HUES48 (cell line): ENCODE measurements around the gene GPC2.

Experiments
- H3K27ac ChIP-seq: one replicate; pipeline ENCODE4 v1.7.0; 2013; ENCODE audit warnings: low read depth, low read length, inconsistent platforms
- H3K27me3 ChIP-seq: 2 replicates; pipeline ENCODE4 v1.6.1; 2013; ENCODE audit warnings: mild to moderate bottlenecking, low read length; ENCODE audit not compliant: control insufficient read depth, insufficient read depth
- H3K36me3 ChIP-seq: 2 replicates; pipeline ENCODE4 v1.6.1; 2013; ENCODE audit warnings: low read length; ENCODE audit not compliant: control insufficient read depth, insufficient read depth
- H3K4me1 ChIP-seq: 2 replicates; pipeline ENCODE4 v1.6.1; 2013; ENCODE audit warnings: mild to moderate bottlenecking, low read length; ENCODE audit not compliant: control insufficient read depth, insufficient read depth
- H3K4me3 ChIP-seq: 2 replicates; pipeline ENCODE4 v1.5.1; 2013; ENCODE audit warnings: mild to moderate bottlenecking, low read depth, low read length
- H3K9ac ChIP-seq: 2 replicates; pipeline ENCODE4 v1.6.1; 2013; ENCODE audit warnings: mild to moderate bottlenecking, low read depth, low read length, moderate library complexity
- H3K9me3 ChIP-seq: 2 replicates; pipeline ENCODE4 v1.6.1; 2013; ENCODE audit warnings: low read length; ENCODE audit not compliant: control insufficient read depth, insufficient read depth

GPC2 gene

GRCh38 chr7:100166970-100167911 lies 9.9 kb downstream of the GPC2 start:
- Histone ChIP-seq H3K9me3 (no peaks in the 10 kb centered on the region), H3K36me3 (no peaks in the 10 kb centered on the region), H3K4me3 (peak overlapping the region; percentile 71), H3K9ac (no peak overlapping the region), H3K27me3 (peaks cover 16% of the 10 kb centered on the region), H3K4me1 (peaks cover 37% of the 10 kb centered on the region), H3K27ac (no peak overlapping the region)

DNA sequence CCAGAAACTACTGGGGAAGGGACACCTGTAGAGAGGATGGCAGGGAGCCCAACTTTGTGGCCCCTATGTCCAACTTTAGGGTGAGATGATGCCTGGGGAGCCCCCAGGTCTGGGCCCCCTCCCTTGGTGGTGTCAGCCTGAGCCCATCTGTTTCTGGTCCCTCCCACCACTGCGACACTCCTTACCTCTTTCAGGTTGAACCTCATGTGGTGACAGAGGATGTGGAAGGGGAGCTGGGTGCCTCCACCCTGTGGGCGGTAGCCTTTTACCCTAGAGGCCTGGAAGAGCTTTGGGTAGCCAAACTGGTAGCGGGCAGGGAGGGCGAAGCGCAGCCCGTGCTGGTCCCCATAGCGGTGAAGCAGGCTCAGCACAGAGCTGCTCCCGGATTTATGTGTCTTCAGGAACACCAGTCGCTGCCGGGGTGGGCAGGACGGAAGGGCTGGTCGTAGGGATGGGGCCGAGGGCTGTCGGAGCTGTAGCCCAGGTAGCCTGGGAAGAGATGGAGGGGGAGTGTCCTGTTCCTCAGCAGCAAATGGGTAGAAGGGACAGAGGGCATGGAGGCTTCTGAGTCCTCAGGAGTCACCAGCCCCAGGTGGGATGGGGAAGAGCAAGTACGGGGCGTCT lies 10.8 kb downstream of the GPC2 start:
- Histone ChIP-seq H3K27me3 (peaks cover 16% of the 10 kb centered on the region), H3K36me3 (no peaks in the 10 kb centered on the region), H3K4me1 (peaks cover 37% of the 10 kb centered on the region), H3K27ac (no peak overlapping the region), H3K9me3 (no peaks in the 10 kb centered on the region), H3K9ac (no peak overlapping the region), H3K4me3 (no peak overlapping the region)

DNA sequence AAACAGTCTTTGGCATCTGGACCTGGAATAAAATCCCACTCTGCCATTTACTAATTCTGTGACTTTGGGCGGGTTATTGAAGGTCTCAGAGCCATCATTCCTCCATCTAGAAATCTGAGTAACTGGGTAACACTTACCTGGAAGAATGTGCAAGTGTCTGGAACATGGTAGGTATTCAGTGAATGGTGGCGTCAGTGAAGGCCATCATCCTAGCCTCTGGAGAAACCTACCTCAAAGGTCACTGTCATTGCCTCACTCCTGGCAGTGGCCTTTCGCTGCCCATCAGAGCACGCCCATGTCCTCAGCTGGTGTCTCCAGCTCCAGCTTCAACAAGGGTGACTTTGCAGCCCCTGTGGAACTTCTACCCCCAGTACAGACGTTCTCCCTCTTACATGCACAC lies 13.3 kb downstream of the GPC2 start:
- Histone ChIP-seq H3K9me3 (no peaks in the 10 kb centered on the region), H3K9ac (no peak overlapping the region), H3K36me3 (no peaks in the 10 kb centered on the region), H3K4me3 (no peak overlapping the region), H3K27ac (no peak overlapping the region), H3K4me1 (peaks cover 23% of the 10 kb centered on the region; the same call in 1 of the 2 replicates), H3K27me3 (peaks cover 16% of the 10 kb centered on the region)

DNA sequence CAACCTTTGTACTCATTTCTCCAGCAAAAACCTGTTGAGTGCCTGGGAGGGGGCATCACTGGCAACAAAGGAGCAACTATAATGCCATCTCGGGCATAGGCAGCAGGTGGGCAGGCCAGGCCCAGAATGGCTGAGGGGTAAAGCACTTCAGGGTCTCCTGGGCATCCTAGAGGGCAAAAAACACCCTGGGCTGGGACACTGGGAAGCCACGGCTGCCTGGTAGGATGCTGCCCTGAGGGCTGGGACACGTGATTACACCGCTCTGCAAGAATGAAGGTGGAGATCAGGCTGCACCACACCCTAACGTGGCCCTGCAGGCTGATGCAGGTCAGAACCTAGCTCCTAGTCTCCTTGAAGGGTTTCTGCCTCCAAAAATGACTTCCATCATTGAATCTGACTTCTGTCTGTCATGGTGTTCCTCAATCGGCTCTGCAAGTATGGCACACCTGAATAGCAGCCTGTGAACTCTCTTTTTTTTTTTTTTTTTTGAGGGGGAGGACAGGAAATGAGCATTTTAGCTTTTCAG lies 14.1 kb downstream of the GPC2 start:
- Histone ChIP-seq H3K4me3 (no peak overlapping the region), H3K9ac (no peak overlapping the region), H3K9me3 (no peaks in the 10 kb centered on the region), H3K4me1 (peaks cover 21% of the 10 kb centered on the region; the same call in 1 of the 2 replicates), H3K27me3 (peaks cover 16% of the 10 kb centered on the region), H3K36me3 (no peaks in the 10 kb centered on the region), H3K27ac (no peak overlapping the region)

- H3K27me3 ChIP-seq: no peaks in the 10 kb centered on the region
- H3K4me3 ChIP-seq: no peak overlapping the region
- no peaks in the 10 kb centered on the region for H3K9me3 ChIP-seq
- peaks cover 20% of the 10 kb centered on the region for H3K4me1 ChIP-seq
- H3K36me3 ChIP-seq: peaks cover 21% of the 10 kb centered on the region
- no peak overlapping the region for H3K9ac ChIP-seq
- no peak overlapping the region for H3K27ac ChIP-seq
Observed at GRCh38 chr7:100160067-100160466, 17.1 kb downstream of the GPC2 start.

DNA sequence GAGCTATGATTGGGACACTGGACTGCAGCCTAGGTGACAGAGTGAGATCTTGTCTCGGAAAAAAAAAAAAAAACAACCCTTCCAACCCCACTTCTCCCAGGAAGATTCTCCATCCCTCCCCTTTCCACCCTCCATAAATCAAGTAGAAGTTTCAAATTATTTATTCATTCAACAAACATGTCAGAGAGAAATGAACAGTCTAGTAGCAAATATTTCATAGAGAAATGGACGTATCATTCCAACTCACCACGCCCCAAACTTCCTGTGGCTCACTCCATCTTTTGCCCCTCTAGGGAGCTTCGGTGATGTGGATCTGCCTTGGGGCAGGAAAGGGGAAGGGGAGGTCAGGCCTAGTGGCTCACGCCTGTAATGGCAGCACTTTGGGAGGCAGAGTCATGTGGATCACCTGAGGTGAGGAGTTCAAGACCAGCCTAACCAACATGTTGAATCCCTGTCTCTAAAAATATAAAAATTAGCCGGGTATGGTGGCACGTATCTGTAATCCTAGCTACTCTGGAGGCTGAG lies 18.0 kb downstream of the GPC2 start:
- Histone ChIP-seq H3K9ac (peak overlapping the region; percentile 55; the same call in 1 of the 2 replicates), H3K27ac (peak overlapping the region; percentile 84), H3K4me1 (peaks cover 20% of the 10 kb centered on the region), H3K4me3 (peak overlapping the region; percentile 81), H3K36me3 (peaks cover 27% of the 10 kb centered on the region), H3K27me3 (no peaks in the 10 kb centered on the region), H3K9me3 (no peaks in the 10 kb centered on the region)

DNA sequence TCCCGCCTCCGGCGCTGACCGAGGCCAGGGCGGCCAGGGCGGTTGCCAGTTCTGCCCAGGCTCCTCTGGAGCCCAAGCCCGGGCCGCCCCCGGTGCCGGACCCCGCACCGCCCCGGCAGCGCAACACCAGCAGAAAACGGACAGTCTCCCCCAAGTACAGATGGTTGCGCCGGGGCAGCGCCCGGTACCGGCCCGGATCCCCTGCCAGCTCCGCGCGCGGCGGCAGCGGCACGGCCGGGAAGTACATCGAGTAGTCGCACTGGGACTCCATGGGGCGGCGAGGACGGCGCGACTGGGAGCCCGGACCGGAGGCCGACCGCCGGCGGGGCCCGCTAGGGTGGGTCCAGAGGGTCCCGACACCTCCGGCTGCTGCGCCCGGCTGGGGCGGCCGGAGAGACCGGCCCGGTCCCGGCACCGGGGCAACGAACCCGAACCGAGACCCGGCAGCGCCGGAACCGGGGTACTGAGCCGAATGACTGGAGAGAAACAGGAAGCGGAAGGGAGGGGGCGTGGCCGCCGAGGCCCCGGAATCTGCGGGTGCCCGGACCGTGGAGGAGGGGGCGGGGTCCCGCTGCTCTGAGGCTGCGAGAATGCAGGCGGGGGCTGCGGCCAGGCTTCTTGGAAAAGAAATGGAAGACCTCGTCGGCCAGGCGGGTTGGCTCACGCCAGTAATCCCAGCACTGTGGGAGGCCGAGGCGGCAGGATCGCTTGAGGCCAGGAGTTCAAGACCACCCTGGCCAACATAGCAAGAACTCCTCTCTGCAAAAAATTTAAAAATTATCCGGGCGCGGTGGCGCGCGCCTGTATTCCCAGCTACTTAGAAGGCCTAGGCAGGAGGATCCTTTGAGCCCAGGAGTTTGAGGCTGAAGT lies 18.7 kb downstream of the GPC2 start, which contains the start of gene TRAPPC14:
TRAPPC14 (minus strand) TSS at position 495 of the 870 bp plus-strand sequence; CDS start at position 271, 224 bp downstream.
- H3K4me1 ChIP-seq: peaks cover 20% of the 10 kb centered on the region
- peak within 1 kb of the TSS; percentile 84 for H3K27ac ChIP-seq
- no peaks in the 10 kb centered on the region for H3K9me3 ChIP-seq

DNA sequence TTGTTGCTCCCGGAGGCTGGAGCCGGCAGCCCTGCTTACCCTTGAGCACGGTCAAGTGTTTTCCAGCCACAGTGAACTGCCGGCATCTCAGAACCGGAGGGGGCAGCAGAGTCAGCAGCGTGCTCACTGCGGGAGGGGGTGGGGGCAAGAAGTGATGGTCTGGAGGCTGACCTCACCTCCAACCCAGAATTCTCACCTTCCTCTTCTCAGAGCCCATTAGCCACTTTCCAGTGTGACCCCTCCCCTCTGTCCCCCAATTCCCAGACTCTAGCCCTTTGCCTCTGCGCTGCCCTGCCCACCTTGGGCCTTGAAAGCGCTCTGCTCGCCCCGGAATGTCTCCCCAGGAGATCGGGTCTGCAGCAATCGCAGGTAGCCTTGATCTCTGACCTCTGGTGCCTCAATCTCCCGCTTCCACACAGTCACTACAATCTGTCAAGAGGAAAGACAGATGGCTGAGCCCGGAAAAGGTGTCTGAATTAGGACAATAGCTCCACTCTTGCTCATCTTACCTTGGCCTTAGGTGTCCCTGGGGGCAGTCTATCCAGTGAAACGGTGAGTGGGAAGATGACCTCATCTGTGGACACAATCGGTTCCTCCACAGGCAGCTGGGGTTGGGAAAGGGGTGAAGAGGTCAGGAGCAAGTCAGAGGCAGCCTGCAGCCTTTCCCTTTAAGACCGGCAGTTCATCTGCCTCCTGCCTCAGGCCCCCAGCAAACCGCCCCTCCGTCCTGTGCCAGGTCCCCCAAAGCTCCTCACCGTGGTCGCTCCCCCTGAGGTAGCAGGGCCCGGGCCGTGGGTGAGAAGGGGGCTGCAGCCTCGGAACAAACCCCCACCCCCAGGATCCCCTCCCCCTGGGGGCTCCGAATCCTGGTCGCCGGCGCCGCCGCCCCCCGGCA lies 19.6 kb downstream of the GPC2 start:
- H3K27me3 ChIP-seq: no peaks in the 10 kb centered on the region
- peak overlapping the region; percentile 81 for H3K4me3 ChIP-seq
- peaks cover 13% of the 10 kb centered on the region for H3K4me1 ChIP-seq
- H3K36me3 ChIP-seq: peaks cover 43% of the 10 kb centered on the region
- H3K27ac ChIP-seq: peak overlapping the region; percentile 84
- no peaks in the 10 kb centered on the region for H3K9me3 ChIP-seq
- H3K9ac ChIP-seq: peak overlapping the region; percentile 74; the same call in 1 of the 2 replicates

More for the DNA sequence above, 18.7 kb downstream of the GPC2 start, which contains the start of gene TRAPPC14:
- peak within 1 kb of the TSS; percentile 74 for H3K9ac ChIP-seq
- H3K4me3 ChIP-seq: peak within 1 kb of the TSS; percentile 81
- H3K27me3 ChIP-seq: no peaks in the 10 kb centered on the region
- H3K36me3 ChIP-seq: peaks cover 34% of the 10 kb centered on the region

DNA sequence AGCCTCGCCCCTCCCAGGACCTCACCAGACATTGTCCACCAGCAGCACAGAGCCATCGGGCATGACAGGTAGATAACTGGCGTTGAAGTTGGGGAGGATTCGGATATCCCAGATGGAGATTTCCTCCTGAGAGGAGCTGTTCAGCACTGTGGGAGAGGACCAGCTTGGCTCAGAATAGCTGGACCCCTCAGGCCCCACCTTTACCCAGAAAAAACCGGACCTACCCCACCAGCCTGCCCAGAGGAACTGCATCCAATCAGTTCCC lies 20.2 kb downstream of the GPC2 start:
- Histone ChIP-seq H3K9ac (no peak overlapping the region), H3K27me3 (no peaks in the 10 kb centered on the region), H3K9me3 (no peaks in the 10 kb centered on the region), H3K4me1 (peaks cover 13% of the 10 kb centered on the region), H3K4me3 (peak overlapping the region; percentile 81; the same call in 1 of the 2 replicates), H3K27ac (peak overlapping the region; percentile 84), H3K36me3 (peaks cover 48% of the 10 kb centered on the region)
